K562 (cell line): ENCODE measurements around the gene GRID2IP.

Experiments used
- HEY1 ChIP-seq: fragments of 250-450 bp; sonication (Bioruptor Pico); IDR thresholded peaks from 2 replicates; pipeline ENCODE4 v1.5.0; 2020; ENCODE audit warnings: mild to moderate bottlenecking, moderate library complexity, borderline replicate concordance
- TF ChIP-seq, protein P1 (sequence below): fragments of 450-650 bp; formaldehyde crosslinking; IDR thresholded peaks from 2 replicates; pipeline ENCODE4 v1.4.0; 2020; ENCODE audit warnings: mild to moderate bottlenecking, moderate library complexity

DNA sequence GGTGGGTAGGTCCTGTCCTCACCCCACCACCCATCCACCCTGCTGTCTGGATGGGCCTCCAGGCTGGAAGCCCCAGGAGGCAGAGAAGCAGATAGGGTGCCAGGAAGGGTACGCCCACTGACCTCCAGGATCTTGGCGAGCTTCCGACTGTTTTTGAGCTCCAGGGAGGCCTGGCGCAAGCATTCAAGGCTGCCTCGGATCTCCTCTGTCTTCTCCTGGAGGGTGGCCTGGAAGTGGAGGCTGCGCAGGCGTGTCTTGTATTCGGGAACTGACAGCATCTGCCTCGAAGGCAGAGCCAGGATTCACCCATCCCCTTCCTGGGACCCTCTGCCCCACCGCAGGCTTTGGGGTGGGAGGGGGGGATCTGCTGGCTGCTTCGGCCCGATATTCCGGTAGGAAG, 48.4 kb downstream of the GRID2IP start:
- TF ChIP-seq, protein P1, sequence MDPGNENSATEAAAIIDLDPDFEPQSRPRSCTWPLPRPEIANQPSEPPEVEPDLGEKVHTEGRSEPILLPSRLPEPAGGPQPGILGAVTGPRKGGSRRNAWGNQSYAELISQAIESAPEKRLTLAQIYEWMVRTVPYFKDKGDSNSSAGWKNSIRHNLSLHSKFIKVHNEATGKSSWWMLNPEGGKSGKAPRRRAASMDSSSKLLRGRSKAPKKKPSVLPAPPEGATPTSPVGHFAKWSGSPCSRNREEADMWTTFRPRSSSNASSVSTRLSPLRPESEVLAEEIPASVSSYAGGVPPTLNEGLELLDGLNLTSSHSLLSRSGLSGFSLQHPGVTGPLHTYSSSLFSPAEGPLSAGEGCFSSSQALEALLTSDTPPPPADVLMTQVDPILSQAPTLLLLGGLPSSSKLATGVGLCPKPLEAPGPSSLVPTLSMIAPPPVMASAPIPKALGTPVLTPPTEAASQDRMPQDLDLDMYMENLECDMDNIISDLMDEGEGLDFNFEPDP (CRISPR knock-in tag): no peak
- no peak for TF ChIP-seq HEY1 (CRISPR knock-in tag)
